CD4-positive, alpha-beta T cell treated with Interleukin-17A for 4 hours (primary cell): ENCODE results near the gene SLC39A2.
"Not testable (repeated sequence)": the region's sequence is repeated elsewhere in the genome, so short reads cannot be mapped to it uniquely, and the experiment has no call there.

Experiments used
- DNase-seq: peaks from one replicate; pipeline ENCODE4 v3.0.0-alpha.2; 2020; ENCODE audit warnings: mixed read lengths

Gene SLC39A2

DNA sequence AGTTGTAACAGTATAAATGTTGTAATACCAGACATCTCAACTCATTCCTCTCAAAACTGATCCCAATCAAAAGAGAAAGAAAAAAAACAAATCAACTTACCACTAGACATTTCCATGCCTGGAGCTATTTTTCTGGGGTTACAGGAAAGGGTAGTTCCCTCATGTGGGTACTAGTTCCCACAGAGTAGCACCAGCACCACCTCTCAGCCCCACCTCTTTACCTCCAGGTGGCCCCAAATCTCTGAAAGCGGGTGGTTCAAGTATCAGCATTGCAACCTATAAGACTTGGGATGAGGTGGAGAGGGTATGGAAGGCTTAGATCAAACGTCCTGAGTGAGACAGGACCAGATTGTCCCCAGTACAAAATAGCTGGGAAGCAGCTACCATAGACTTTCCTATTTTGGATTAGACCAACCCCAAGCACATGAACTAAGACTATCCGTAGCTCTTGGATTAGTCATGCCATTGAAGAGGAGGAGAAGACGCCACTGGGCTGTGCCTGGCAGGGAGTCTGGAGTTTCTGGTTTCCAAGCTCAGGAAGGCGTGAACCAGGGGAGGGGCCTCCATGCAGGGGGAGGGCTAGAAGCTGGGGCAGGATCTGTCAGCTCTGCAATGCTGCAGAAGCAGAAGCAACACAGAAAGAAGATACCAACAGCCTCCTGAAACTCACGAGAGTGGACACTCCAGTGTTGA is at the start of gene SLC39A2:
TSS of gene SLC39A2 (plus strand) at position 620 of the 693 bp plus-strand sequence. CDS start 154 bp downstream, outside the sequence.
- DNase-seq, result no peak

DNA sequence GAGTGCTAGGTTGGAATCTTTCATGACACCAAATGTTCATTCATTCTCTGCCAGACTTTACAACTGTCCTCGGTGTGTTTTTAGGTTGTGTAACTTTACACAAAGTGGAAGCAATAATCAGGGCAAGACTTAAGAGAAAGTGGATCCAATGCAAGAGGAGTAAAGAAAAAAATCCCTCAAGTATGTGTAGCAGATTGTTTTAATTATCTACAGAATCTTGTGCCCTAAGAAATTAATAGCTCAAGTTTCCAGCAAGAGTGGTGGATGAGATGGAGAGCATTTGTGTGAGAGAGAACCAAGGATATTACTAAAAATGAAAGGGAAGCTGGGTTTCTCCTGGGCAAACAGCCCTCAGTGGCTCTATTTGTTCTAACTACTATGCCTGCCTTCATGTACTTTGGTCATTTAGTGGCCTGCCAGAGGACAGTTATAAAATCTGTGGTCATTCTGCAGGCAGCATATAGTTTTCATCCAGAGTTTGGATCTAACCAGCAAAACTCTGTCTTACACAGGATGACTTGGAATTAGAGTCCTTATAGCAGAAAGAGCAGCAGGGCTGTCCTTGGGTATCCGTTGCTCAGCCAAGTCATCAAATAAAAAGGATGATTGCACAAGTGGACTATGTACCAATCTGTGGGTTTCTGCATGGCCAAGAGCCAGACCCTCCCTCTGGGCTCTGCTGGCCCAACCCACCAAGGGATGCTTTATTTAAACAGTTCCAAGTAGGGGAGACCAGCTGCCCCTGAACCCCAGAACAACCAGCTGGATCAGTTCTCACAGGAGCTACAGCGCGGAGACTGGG is 44.2 kb upstream of the SLC39A2 start, which contains the start of gene RNASE2:
TSS of gene RNASE2 (plus strand) at position 752 of the 802 bp plus-strand sequence. CDS start 285 bp downstream, outside the sequence.
- DNase-seq, result not testable (repeated sequence)

DNA sequence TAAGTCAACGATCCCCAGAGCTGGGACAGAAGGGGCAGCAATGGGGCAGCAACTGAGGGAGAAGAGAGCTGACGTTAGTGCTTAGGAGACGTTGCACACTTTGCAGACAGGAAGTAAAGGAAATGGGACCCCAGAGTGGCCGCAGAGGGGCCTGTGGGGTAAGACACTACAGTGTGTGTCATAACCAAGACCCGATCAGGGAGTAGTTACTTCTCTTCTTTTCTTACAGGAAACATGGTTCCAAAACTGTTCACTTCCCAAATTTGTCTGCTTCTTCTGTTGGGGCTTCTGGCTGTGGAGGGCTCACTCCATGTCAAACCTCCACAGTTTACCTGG is 43.6 kb upstream of the SLC39A2 start:
- DNase-seq, result not testable (repeated sequence)

- DNase-seq, result no peak
These were observed 42.6 kb upstream of the SLC39A2 start for GRCh38 chr14:20956376-20956976.

DNA sequence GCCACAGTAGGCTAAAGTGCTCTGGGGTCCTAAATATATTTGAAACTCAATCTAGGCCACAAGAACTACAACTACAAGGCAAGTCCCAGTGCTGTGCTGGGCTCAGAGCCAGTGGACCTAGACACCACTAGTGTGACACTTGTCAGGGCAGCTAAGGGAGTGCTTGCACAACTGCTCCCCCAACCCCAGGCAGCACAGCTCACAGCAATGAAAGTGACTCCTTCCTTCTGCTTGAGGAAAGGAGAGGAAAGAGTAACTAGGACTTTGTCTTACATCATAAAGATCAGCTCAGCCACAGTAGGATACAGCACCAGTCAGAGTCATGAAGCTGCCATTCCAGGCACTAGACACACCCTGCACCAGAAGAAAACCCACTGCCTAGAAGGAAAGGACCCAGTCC is 40.1 kb upstream of the SLC39A2 start:
- DNase-seq, result not testable (repeated sequence)

GRCh38 chr14:20969336-20969735 is 29.8 kb upstream of the SLC39A2 start:
- DNase-seq, result no peak

DNA sequence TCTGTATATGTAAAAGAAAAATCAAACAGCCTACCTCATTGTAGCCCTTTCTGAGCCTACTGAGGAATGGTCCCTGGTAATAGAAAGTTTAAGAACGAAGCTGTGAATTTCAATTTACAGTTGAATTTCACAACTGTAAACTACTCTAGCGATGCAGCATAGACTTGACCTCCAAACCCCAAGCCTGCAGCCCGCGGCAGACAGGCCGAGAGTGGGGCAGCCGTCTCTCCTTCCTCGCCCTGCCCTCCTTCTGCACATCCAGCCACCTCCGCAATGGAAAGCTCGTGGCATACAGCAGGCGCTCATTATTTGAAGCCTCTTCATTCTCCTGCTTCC is 28.5 kb upstream of the SLC39A2 start:
- DNase-seq, result no peak

DNA sequence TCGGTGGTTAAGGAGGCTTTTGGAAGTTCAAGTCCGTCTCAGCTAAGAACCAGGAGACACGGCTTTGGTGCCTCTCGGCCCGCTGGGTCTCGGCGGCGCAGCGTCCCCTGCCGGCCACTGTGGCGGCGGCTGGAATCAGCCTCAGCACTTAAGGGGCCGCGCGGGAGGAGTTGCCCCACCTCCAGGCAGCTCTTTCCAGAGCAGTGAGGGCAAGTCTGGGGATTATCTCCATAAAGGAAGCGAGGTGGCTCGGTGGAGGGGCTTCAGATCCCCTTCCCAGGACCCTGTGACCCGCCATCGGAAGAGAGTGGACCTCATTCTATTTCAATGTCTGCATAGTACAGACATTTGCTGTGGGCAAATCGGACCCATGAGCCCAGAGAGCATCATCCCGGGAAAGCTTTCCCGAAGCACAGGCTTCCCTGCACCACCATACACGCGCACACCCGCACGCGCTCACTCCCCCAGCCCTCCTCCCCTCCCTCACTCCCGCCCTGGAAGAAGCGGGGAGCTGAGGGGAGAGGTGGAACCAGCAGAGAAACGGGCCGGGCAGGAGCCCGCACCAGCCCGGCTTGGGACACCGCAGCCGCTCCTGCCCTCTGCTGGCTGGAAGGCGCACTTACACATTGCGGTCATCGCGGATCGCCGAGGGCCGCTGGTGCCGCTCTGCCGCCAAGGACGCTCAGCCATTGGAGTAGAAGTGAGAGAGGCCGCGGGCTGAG is 27.9 kb upstream of the SLC39A2 start:
- peak; percentile 83 for DNase-seq

DNA sequence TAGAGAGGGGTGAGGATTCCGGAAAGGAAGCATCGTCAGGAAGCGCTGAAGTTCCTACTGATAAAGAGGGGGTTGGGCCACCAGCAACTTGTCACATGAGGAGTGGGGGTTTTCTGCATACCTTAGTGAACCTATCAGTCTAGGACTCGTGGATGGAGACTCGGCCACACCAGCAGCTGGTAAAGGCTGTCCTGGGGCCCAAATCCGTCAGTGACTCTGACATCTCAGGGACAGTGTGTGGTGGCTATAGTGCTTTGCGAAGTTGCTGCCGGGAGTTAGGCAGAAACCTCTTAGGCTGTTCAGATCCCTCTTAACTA is 27.4 kb upstream of the SLC39A2 start:
- DNase-seq, result no peak

- DNase-seq, result no peak
These were observed 25.6 kb upstream of the SLC39A2 start for GRCh38 chr14:20973501-20973900.

DNA sequence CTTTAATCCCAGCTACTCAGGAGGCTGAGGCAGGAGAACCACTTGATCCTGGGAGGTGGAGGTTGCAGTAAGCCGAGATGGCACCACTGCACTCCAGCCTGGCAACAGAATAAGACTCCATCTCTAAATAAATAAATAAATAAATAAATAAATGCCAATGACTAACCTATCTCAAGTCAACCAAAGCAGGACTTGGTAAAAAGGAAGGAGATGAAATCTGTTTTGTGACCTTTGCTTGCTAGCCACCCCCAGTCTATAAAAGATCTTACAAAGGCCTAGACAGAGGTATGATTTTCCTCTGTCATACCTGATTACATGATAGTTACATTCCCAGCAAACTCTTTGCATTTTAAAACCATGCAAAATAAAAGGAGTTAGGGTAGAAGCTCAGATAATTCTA is 22.8 kb upstream of the SLC39A2 start:
- no peak for DNase-seq

DNA sequence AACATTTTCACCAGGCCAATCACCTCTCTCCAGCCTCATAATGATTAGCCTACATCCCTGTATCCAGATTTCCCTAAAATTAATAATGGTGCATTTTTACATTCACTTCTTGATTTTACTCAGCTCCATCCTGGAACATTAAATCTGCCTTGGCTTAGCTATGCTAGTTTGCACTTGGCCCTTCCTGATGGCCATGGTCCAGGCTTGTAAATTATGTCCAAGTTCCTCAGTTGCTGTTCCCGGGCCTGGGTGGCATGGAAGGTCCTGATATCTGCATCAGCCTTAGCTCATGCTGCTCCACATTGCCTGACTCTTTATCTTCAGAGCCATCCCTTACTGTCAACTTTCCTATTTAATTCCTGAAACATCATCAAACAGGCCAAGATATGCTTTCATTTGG is 20.4 kb upstream of the SLC39A2 start:
- no peak for DNase-seq

DNA sequence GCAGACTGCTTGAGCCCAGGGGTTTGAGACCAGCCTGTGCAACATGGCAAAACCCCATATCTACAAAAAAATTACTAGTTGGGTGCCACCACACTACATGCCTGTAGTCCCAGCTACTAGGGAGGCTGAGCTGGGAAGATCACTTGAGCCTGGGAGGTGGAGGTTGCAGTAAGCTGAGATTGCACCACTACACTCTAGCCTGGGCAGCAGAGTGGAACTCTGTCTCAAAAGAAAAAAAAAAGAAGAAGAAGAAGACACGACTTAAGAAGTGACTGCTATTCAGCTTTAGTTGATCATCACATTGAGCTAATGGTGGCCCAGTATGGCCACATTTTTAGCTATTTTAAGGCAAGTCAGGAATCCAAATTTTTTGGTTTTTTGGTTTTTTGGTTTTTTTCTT is 18.2 kb upstream of the SLC39A2 start:
- DNase-seq, result no peak

DNA sequence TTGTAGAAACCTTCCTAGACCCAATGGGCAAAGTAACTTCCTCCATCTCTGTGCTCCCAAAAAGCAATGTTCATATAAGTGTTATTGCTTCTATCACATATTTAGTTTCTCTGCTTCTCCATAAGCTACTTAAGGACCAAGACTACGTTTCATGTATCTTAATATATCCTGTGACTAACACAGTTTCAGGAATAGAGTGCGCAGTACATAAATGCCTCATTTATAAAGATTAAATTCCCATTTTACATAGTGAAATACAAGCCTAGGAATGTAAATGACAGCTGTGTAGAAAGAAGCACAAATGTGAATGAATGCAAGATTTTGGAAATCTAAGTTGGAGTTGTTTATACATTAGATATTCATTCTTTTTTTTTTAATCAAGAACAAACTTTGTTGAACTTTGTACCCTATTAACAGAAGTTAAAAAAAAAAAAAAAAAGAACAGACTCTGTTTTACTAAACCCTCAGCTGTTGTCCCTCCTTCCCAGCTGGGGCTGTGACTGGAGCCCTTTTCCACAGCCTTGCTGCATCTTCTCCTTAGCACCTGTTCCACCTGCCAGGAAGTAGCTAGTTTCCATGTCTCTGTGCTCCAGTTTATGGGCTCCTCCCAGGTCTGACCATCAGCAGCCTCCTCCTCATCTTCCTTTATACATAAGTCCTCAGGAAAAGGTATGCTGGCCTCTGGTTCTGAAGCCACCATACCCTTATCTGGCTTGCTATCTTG is 16.3 kb upstream of the SLC39A2 start:
- DNase-seq, result no peak

GRCh38 chr14:20985650-20986049 is 13.4 kb upstream of the SLC39A2 start:
- not testable (repeated sequence) for DNase-seq

- DNase-seq, result no peak
These were observed 12.3 kb upstream of the SLC39A2 start for GRCh38 chr14:20986811-20987210.

GRCh38 chr14:20988717-20989470 is 10.2 kb upstream of the SLC39A2 start:
- no peak for DNase-seq

GRCh38 chr14:20989471-20989786 is 9.7 kb upstream of the SLC39A2 start:
- no peak for DNase-seq

GRCh38 chr14:20989787-20990600 is 9.1 kb upstream of the SLC39A2 start, which contains the start of gene METTL17:
Gene METTL17 (plus strand): TSS chr14:20989980. CDS start chr14:20990003, 23 bp downstream.
- peak; percentile 85 for DNase-seq

GRCh38 chr14:20996521-20996920 is 2.6 kb upstream of the SLC39A2 start:
- DNase-seq, result no peak

DNA sequence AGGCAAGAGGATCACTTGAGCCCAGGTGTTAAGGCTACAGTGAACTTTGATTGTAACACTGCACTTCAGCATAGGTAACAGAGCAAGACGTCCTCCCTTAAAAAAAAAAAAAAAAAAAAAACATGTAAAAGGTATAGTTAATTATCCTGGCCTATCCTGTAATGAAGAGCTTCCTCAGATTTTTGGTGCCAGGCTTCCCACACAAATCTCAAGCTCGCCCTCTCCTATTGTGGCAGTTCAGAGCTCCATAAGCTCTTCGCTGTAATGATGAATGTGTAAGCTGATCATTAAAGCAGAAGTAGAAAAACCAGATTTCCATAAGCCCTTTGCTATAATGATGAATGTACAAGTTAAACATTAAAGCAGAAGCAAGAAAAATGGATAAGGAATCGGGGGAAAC is 2.0 kb upstream of the SLC39A2 start:
- no peak for DNase-seq
